Stimulated activated CD8-positive, alpha-beta memory T cell treated with anti-CD3 and anti-CD28 coated beads, Interleukin-4, amount 100 ng/mL, for 4 hours (primary cell): ENCODE data around the gene FAM174B.

Experiments
- DNase-seq, 2 donors: peaks; one replicate each; pipeline ENCODE4 v3.0.0-alpha.2; 2020; ENCODE audit warnings: low read depth in 2 of 2, low spot score in 1 of 2

Gene FAM174B

DNA sequence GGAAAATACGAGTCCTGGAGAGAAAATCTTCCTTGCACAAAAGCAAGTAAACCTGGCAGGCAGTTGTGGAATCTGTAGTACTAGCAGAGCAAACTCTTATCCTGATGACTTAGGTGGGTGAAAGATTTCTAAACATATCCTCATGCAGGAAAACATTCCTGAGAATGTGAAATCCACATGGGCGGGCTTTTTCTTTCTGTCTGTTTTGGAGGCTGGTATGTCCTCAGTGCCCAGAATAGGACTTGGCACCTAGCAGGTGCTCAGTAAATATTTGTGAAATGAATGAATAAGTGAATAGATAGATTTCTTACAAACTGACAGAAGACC lies 53.3 kb downstream of the FAM174B start:
- DNase-seq, result no peak

- DNase-seq, result no peak
These were observed 53.8 kb downstream of the FAM174B start for GRCh38 chr15:92601592-92602266.

- DNase-seq, result no peak
These were observed 54.7 kb downstream of the FAM174B start for GRCh38 chr15:92600856-92601255.

- DNase-seq, result no peak
These were observed 56.1 kb downstream of the FAM174B start for GRCh38 chr15:92599394-92599970.

DNA sequence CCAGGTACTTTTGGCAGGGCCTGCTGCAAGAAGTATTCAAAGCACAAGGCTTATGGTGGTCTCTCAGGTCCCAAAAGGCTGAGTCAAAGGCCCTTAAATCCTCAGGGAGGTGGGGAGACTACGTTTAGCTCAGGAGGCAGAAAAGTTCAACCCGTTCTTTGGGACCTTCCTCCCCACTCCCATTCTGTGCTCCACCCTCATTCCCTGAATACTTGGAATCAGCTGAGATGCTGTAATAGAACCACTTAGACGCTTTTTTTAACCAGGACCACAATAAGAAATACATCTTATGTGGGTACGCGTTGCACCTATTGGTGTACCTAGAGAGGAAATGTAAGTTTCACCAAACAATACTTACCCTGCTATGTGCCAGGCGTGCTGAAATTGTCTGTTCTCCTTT lies 58.0 kb downstream of the FAM174B start:
- DNase-seq, result no peak

- no peak for DNase-seq
These were observed 59.0 kb downstream of the FAM174B start for GRCh38 chr15:92596623-92597022.

- no peak for DNase-seq
These were observed 59.8 kb downstream of the FAM174B start for GRCh38 chr15:92595506-92596381.

DNA sequence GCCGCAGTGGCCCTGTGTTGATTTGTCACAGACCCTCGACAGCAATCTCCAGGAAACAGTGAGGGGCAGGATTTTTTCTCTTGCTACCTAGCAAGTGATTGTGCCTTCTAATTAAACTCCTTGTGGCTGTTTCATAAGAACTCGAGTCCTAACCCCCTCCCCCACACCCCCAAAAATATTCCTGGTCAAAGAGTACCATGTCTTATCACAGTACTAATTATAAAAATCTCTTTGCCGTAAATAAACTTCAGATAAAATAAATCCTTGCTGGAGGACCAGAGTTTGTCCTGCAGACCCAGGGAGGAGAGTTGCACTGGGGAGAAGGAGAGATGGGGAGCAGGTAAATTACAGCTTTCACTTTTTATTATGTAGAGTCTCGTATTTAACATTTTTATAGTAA lies 64.3 kb downstream of the FAM174B start:
- no peak for DNase-seq

GRCh38 chr15:92586966-92587365 lies 68.6 kb downstream of the FAM174B start:
- no peak for DNase-seq

- DNase-seq, result no peak
These were observed 69.1 kb downstream of the FAM174B start for GRCh38 chr15:92586383-92586942.

DNA sequence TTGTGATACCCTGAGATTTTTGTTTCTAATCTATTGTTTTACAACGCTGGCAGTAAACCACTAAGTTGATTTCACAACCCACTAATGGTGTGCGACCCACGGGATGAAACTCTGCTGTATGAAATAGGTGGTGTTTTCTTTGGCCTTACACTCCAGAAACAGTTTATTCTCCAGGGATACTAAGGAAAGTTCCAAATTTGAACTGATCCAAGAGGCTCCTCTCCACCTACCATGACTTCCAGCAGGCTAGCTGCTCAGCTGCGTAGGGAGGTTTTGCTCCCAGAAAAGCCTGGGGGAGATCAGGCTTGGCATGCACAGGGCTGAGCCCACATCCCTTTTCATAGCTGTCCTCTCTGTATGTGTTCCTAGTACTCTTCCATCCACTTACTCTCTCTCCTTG lies 71.5 kb downstream of the FAM174B start:
- no peak for DNase-seq

DNA sequence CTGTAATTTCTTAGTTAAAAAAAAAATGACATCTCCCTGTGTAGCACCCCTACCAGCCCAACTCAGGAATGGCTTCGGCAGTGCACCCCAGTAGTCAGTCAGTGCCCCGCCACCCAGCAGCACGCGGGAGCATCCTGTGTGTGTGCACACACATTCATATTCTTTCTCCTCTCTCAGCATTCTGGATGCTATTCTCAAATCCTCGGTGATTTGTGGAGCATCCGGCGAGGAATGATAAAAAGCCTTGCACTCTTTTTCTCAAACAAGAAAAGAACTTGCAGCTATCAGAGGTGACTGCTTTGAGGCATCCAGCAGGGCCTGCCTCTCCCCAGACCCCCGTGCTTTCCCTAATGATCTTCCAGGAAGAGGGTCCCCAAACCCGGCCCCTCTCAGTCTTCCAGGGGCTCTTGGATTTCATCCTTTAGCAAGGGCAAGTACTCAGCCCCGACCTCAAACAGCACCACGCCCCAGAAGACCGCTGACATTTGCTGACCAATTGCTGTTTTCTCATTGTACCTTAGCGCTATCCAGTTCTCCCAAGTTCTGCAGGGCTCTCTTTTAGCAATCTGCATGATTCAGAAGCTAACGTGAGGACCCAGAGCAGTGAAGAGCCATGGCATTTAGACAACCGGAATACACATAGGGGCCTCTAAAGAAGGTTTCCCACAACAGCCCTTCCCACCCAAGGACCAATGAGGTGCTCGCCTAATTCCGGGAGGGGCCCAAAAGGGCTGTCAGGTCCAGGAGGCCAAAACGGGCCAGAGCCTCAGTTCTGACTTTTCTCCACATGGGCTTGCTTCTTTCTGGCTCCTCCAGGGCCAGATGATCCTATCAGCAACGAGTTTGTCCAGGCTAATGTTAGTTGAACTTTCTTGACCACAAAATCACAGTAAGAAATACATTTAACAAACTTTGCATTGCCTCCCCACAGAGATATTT lies 72.2 kb downstream of the FAM174B start:
- no peak for DNase-seq

GRCh38 chr15:92582206-92582605 lies 73.4 kb downstream of the FAM174B start:
- no peak for DNase-seq

DNA sequence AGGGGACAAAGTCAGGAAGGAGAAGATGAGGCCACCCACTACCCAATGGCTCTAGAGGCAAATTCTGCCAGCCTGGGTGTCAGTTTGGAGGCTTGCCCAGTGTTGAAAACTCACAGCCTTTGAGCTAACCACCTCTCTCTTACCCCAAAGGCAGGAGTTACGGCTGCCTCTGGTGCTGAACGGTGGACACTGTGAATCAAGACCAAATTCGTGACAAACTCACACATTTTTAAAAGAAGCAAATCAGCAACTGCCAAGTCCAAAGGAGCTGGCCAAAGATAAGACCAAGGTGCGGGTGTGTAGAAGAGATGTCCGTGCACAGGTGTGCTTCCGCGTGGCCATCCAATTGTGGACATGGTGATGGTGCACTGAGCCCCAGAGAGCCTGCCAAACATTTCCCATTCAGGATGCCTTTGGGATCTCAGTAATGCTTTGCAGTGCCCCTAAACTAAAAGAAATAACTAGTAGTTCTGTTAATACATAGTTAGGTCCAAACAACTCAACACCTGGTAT lies 74.6 kb downstream of the FAM174B start:
- no peak for DNase-seq

GRCh38 chr15:92580521-92580920 lies 75.1 kb downstream of the FAM174B start:
- no peak for DNase-seq

DNA sequence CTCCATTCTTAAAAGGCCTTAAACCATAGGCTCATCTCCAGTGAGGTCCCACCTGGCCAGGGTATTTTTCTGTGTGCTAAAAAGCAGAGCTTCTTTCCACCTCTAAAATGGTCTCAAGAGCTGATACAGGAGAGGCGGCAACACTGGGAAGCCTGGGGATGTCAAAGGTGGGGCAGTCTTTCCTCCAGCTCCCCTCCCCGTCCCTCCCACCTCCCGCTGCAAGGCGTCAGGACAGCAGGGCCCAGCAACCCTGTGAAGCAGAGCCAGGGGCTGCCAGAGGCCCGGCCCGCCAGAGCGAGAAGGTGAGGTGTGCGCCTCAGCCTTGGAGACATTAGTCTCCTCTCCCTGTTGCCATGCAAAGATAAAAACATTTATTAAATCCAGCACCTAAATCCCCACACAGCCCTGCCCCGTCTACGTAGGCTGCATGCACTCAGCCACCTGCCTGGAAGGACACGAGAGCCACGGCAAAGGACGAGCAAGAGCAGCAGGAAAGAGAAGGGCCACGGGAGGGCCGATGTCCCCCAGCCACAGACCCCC lies 75.6 kb downstream of the FAM174B start:
- DNase-seq, result no peak

GRCh38 chr15:92579486-92579885 lies 76.1 kb downstream of the FAM174B start:
- DNase-seq, result no peak

DNA sequence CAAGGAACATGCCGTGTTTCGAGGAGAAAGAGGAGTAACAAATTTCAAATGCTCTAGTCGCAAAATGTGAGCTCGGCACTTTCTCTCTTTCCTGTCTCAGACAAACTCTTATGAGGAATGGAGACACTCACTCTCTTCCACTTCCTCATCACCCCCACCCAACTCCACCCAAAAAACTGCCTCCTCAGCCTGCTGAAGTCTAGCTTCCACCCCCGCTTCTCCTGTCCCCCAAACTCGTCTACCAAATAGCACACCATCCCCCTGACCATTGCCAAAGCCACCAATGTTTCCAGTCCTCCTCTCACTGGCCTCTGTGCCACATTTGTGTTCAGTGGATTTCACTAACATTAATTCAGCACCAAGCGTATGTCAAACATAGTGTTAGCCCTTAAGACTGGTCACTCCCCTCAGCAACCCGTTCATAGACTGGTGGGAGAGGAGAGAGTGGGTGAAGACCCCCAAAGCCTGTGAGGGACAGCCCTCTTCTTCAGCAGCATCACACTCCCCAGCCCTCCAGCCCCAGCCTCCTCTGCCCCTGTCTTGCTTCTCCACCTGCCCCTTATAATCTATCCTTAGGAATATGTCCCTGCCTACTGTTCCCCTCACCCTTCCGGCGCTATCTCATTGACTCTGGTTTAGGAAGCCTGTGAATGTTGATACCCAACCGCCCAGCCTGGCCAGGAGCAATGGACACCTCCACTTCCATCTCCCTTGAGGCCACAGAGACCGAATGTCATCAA lies 77.3 kb downstream of the FAM174B start:
- DNase-seq, result no peak

GRCh38 chr15:92576597-92577200 lies 78.9 kb downstream of the FAM174B start:
- DNase-seq, result no peak
